A549 (cell line): ENCODE results near the gene ARSJ. TPM values are rescaled to one million over a fixed set of nuclear protein-coding genes. Genes with fewer than 3 reads are reported as not detected.
A peak's percentile ranks its signal among the peaks of the same experiment; 100 is the strongest.

ENCODE experiments used
- ATAC-seq, 2 experiments: fragments of 200-7000 bp in 1 of 2; fragments of >200 bp in 1 of 2; cut with Nextera tagmentation in 1 of 2; cut with Tn5 transposase in 1 of 2; 3 replicates each; pipeline versions ENCODE4 v1.8.0 to v1.9.1; 2018 to 2020; ENCODE audit warnings: mild to moderate bottlenecking in 1 of 2, moderate library complexity in 1 of 2
- CTCF ChIA-PET: fragments of 300-600 bp; sonication (Branson Sonifier 250); formaldehyde crosslinking; extraction: SDS; loops from one replicate; lab custom pipeline; 2021; ENCODE audit warnings: antibody characterized with exemption, inconsistent platforms; lab: Yijun Ruan, JAX
- POLR2A ChIA-PET: fragments of 350-600 bp; formaldehyde crosslinking; extraction: SDS; loops from one replicate; lab custom pipeline; 2021; ENCODE audit warnings: antibody characterized with exemption, inconsistent platforms; lab: Yijun Ruan, JAX
- DNase-seq, 2 experiments: peaks; one replicate each; pipeline versions ENCODE4 v3.0.0 to v3.0.0-alpha.2; 2011 to 2016; ENCODE audit warnings: low read depth in 1 of 2, low spot score in 1 of 2
- FAIRE-seq: peaks from 2 replicates; lab custom pipeline; 2011; peaks lifted over from hg19 to GRCh38; lab: Jason Lieb, UNC
- H3K27ac ChIP-seq, 2 experiments: fragments of >200 bp; sonication (Bioruptor Twin); formaldehyde crosslinking; 3 replicates each; pipeline ENCODE4 v1.5.1; 2016 to 2017
- H3K4me1 ChIP-seq: fragments of >200 bp; sonication (Bioruptor Twin); formaldehyde crosslinking; 3 replicates; pipeline ENCODE4 v1.6.1; 2016
- H3K4me2 ChIP-seq: fragments of >200 bp; sonication (Bioruptor Twin); formaldehyde crosslinking; 3 replicates; pipeline ENCODE4 v1.6.1; 2016
- H3K4me3 ChIP-seq: fragments of >200 bp; sonication (Bioruptor Twin); formaldehyde crosslinking; 3 replicates; pipeline ENCODE4 v1.5.1; 2016
- H3K9me3 ChIP-seq: fragments of >200 bp; sonication (Bioruptor Twin); formaldehyde crosslinking; 3 replicates; pipeline ENCODE4 v1.6.1; 2016
- CBX2 ChIP-seq: fragments of 200-600 bp; sonication (generic); IDR thresholded peaks from 2 replicates; pipeline ENCODE4 v1.6.1; 2016; ENCODE audit warnings: low read depth, mild to moderate bottlenecking, borderline replicate concordance
- CBX8 ChIP-seq: fragments of 200-600 bp; sonication (generic); IDR thresholded peaks from 2 replicates; pipeline ENCODE4 v1.6.1; 2016
- CHD4 ChIP-seq: fragments of 200-600 bp; sonication (generic); IDR thresholded peaks from 2 replicates; pipeline ENCODE4 v1.6.1; 2016; ENCODE audit warnings: antibody characterized with exemption, mild to moderate bottlenecking, borderline replicate concordance
- CTCF ChIP-seq: fragments of >200 bp; sonication (Bioruptor Twin); formaldehyde crosslinking; IDR thresholded peaks from 3 replicates; pipeline ENCODE4 v1.5.1; 2016
- EHF ChIP-seq: fragments of 250-450 bp; sonication (Bioruptor Pico); IDR thresholded peaks from 2 replicates; pipeline ENCODE4 v1.5.0; 2020; ENCODE audit warnings: mild to moderate bottlenecking
- EHMT2 ChIP-seq: fragments of 200-600 bp; sonication (generic); IDR thresholded peaks from 2 replicates; pipeline ENCODE4 v1.6.1; 2016; ENCODE audit warnings: antibody characterized with exemption, low read depth, mild to moderate bottlenecking, moderate library complexity
- EP300 ChIP-seq, 2 experiments: fragments of >200 bp; sonication (Bioruptor Twin); formaldehyde crosslinking; IDR thresholded peaks; 2 replicates in 1 of 2; 3 replicates in 1 of 2; pipeline ENCODE4 v1.6.1; 2016 to 2017
- FOSL2 ChIP-seq, 2 experiments: fragments of 450-650 bp in 1 of 2; fragments of >200 bp in 1 of 2; sonication (Bioruptor Twin) in 1 of 2; formaldehyde crosslinking; IDR thresholded peaks; 2 replicates each; pipeline versions ENCODE4 v1.5.0 to v1.6.1; 2016 to 2020; ENCODE audit warnings: mild to moderate bottlenecking in 1 of 2, moderate library complexity in 1 of 2
- GATA3 ChIP-seq: IDR thresholded peaks from 2 replicates; pipeline ENCODE4 v1.6.1; 2012; ENCODE audit warnings: borderline replicate concordance
- HDAC2 ChIP-seq: fragments of 200-600 bp; sonication (generic); IDR thresholded peaks from 2 replicates; pipeline ENCODE4 v1.6.1; 2016
- HEYL ChIP-seq: fragments of 250-450 bp; sonication (Bioruptor Pico); IDR thresholded peaks from 2 replicates; pipeline ENCODE4 v1.8.0; 2021; ENCODE audit warnings: mild to moderate bottlenecking, moderate library complexity
- HMGXB4 ChIP-seq: fragments of 250-450 bp; sonication (Bioruptor Pico); IDR thresholded peaks from 2 replicates; pipeline ENCODE4 v1.5.0; 2021; ENCODE audit warnings: mild to moderate bottlenecking, moderate library complexity, borderline replicate concordance
- HOXA7 ChIP-seq: fragments of 250-450 bp; sonication (Bioruptor Pico); IDR thresholded peaks from 2 replicates; pipeline ENCODE4 v1.5.0; 2020; ENCODE audit warnings: mild to moderate bottlenecking, moderate library complexity
- HOXB13 ChIP-seq: fragments of 250-450 bp; sonication (Bioruptor Pico); IDR thresholded peaks from 2 replicates; pipeline ENCODE4 v1.5.0; 2020; ENCODE audit warnings: low read depth, mild to moderate bottlenecking, moderate library complexity
- KDM1A ChIP-seq: fragments of 200-600 bp; sonication (generic); IDR thresholded peaks from 2 replicates; pipeline ENCODE4 v1.6.1; 2016; ENCODE audit warnings: low read depth, mild to moderate bottlenecking
- MAX ChIP-seq: IDR thresholded peaks from 2 replicates; pipeline ENCODE4 v1.6.1; 2012
- NFE2L2 ChIP-seq: fragments of 150-350 bp; conservative IDR thresholded peaks from 2 replicates; pipeline ENCODE4 v1.6.1; 2014; ENCODE audit warnings: low read length
- PHF8 ChIP-seq: fragments of 200-600 bp; sonication (generic); IDR thresholded peaks from 2 replicates; pipeline ENCODE4 v1.6.1; 2016; ENCODE audit warnings: low read depth, mild to moderate bottlenecking, antibody characterized with exemption, moderate library complexity, borderline replicate concordance
- POLR2A ChIP-seq: IDR thresholded peaks from 2 replicates; pipeline ENCODE4 v1.6.1; 2012; ENCODE audit warnings: mild to moderate bottlenecking, low read length
- POLR2AphosphoS2 ChIP-seq: conservative IDR thresholded peaks from 2 replicates; pipeline ENCODE4 v1.6.1; 2012; ENCODE audit warnings: low read length, improper control_type of control experiment, inconsistent platforms
- RAD21 ChIP-seq, 2 experiments: fragments of >200 bp in 1 of 2; sonication (Bioruptor Twin) in 1 of 2; formaldehyde crosslinking in 1 of 2; IDR thresholded peaks in 1 of 2; conservative IDR thresholded peaks in 1 of 2; 2 replicates in 1 of 2; 3 replicates in 1 of 2; pipeline ENCODE4 v1.6.1; 2012 to 2018; ENCODE audit warnings: inconsistent platforms in 1 of 2
- RARB ChIP-seq: fragments of 250-450 bp; sonication (Bioruptor Pico); IDR thresholded peaks from 2 replicates; pipeline ENCODE4 v1.8.0; 2021; ENCODE audit warnings: mild to moderate bottlenecking, moderate library complexity
- RCOR1 ChIP-seq: fragments of 150-350 bp; IDR thresholded peaks from 2 replicates; pipeline ENCODE4 v1.6.1; 2014; ENCODE audit warnings: antibody characterized with exemption, low read length, low read depth
- REST ChIP-seq: fragments of 200-600 bp; sonication (generic); IDR thresholded peaks from 2 replicates; pipeline ENCODE4 v1.6.1; 2016; ENCODE audit warnings: antibody characterized with exemption, mild to moderate bottlenecking, moderate library complexity
- RNF2 ChIP-seq: fragments of 200-600 bp; sonication (generic); IDR thresholded peaks from 2 replicates; pipeline ENCODE4 v1.6.1; 2016; ENCODE audit warnings: low read depth, mild to moderate bottlenecking, antibody characterized with exemption, moderate library complexity, borderline replicate concordance
- SMC3 ChIP-seq: fragments of >200 bp; sonication (Bioruptor Twin); formaldehyde crosslinking; IDR thresholded peaks from 3 replicates; pipeline ENCODE4 v1.6.1; 2018; ENCODE audit warnings: inconsistent platforms
- SREBF2 ChIP-seq: fragments of 450-650 bp; IDR thresholded peaks from 2 replicates; pipeline ENCODE4 v1.6.1; 2014; ENCODE audit warnings: mild to moderate bottlenecking, moderate library complexity
- ZC3H11A ChIP-seq: fragments of 450-650 bp; IDR thresholded peaks from 2 replicates; pipeline ENCODE4 v1.6.1; 2014; ENCODE audit warnings: antibody characterized with exemption, mild to moderate bottlenecking
- ZNF302 ChIP-seq: fragments of 250-450 bp; sonication (Bioruptor Pico); IDR thresholded peaks from 2 replicates; pipeline ENCODE4 v1.9.0; 2021; ENCODE audit warnings: inconsistent platforms, mild to moderate bottlenecking, moderate library complexity
- WGBS: methylation state at CpG from one replicate; pipeline ENCODE4 v1.1.6; 2017; ENCODE audit errors: missing lambda C conversion rate; 5-methylcytosine and 5-hydroxymethylcytosine counted together
- polyA minus RNA-seq: library from RNA; depleted of rRNA, polyadenylated mRNA; stranded (reverse); fragments of >200 nt; gene quantifications from 2 replicates; pipeline ENCODE4 v1.2.3, GENCODE V29; 2011; rRNA and poly(A)+ RNA removed
- polyA plus RNA-seq, 4 experiments: library from polyadenylated mRNA; depleted of rRNA in 3 of 4; stranded (reverse); fragments of >200 nt; fragmentation: RNase III in 1 of 4; extraction: RNeasy Plus Mini Kit Qiagen cat#74134 plus additional on column Dnase treatment in 1 of 4; gene quantifications; 2 replicates in 3 of 4; 3 replicates in 1 of 4; pipeline ENCODE4 v1.2.3, GENCODE V29; 2011 to 2017

ARSJ gene
- polyA plus RNA-seq (2011; rRNA removed) (8.6 and 11.8 TPM in 2 replicates), polyA plus RNA-seq (2017; fragmentation: RNase III; extraction: RNeasy Plus Mini Kit Qiagen cat#74134 plus additional on column Dnase treatment) (3.0 to 3.6 TPM (median 3.5 TPM) in 3 replicates), polyA minus RNA-seq (7.5 and 9.2 TPM in 2 replicates)
- polyA plus RNA-seq (2012; cell fraction: cytosol; rRNA removed): 2.4 and 2.8 TPM in 2 replicates
- polyA plus RNA-seq (2012; cell fraction: nucleus; rRNA removed): 2.5 and 2.7 TPM in 2 replicates

- WGBS: 1% methylated on average over 41 of the region's 50 CpGs
- H3K4me2 ChIP-seq: peak within 1 kb of the TSS; percentile 67
- POLR2A ChIA-PET: interaction anchor here (0.7 to 2.0 kb wide), 4 partner anchors 19 to 36 kb away, joined by 3 to 9 read pairs (median 6); no protein-coding TSS in a partner anchor
- DNase-seq (peak; percentile 42 to 58), FAIRE-seq (no peak), ATAC-seq (peak; percentile 83 to 85)
- H3K9me3 ChIP-seq: peaks cover 3% of the 10 kb centered on the region; the same call in 1 of the 3 replicates
- CTCF ChIA-PET: interaction anchor here (0.9 to 1.3 kb wide), 4 partner anchors 12 to 716 kb away, joined by 3 to 5 read pairs (median 4); no protein-coding TSS in a partner anchor
- H3K4me1 ChIP-seq: peaks cover 16% of the 10 kb centered on the region; the same call in 2 of the 3 replicates
- peak within 1 kb of the TSS; percentile 83 to 96 for H3K27ac ChIP-seq
- TF ChIP-seq SMC3 (peak; percentile 22; the same call in 2 of the 3 replicates), REST (no peak), NFE2L2 (no peak), RNF2 (no peak), HEYL (CRISPR knock-in tag) (no peak), HMGXB4 (CRISPR knock-in tag) (no peak), FOSL2 (IDR thresholded peaks at IDR 0.05) (no peak), FOSL2 (CRISPR knock-in tag; IDR thresholded peaks at IDR 0.05) (no peak), ZC3H11A (no peak), POLR2A (no peak), RAD21 (conservative IDR thresholded peaks at IDR 0.05 in 1 of 2, IDR thresholded peaks at IDR 0.05 in 1 of 2) (0 out of 5 replicates have a peak, but pooled peaks of 1 of the 2 experiments have one; percentile 2), SREBF2 (no peak), EHF (CRISPR knock-in tag) (no peak), CHD4 (no peak), EHMT2 (no peak), CBX2 (no peak), HOXB13 (CRISPR knock-in tag) (no peak), GATA3 (no peak), HDAC2 (no peak; the same call in 1 of the 2 replicates), EP300 (IDR thresholded peaks at IDR 0.05) (no peak), RCOR1 (no peak), RARB (CRISPR knock-in tag) (no peak), ZNF302 (CRISPR knock-in tag) (no peak), POLR2AphosphoS2 (no peak), HOXA7 (CRISPR knock-in tag) (no peak), CBX8 (no peak), KDM1A (no peak), PHF8 (no peak), MAX (0 out of 2 replicates have a peak, but pooled peaks have one; percentile 19), CTCF (0 out of 3 replicates have a peak, but pooled peaks have one; percentile 5)
- H3K4me3 ChIP-seq: peak within 1 kb of the TSS; percentile 59
These were observed at the start of gene ARSJ for GRCh38 chr4:113979148-113979904. Gene ARSJ, minus strand, starts transcription at chr4:113979647. Its CDS starts 813 bp downstream, at chr4:113978834.
